G401 (cell line): ENCODE measurements around the gene ATG10. TPM values are rescaled to one million over a fixed set of nuclear protein-coding genes. Genes with fewer than 3 reads are reported as not detected.
"Not testable (repeated sequence)": the region's sequence is repeated elsewhere in the genome, so short reads cannot be mapped to it uniquely, and the experiment has no call there.

ENCODE experiments used
- DNase-seq: peaks from one replicate; pipeline ENCODE4 v3.0.0-alpha.2; 2015; ENCODE audit warnings: low spot score
- in situ Hi-C: cut with HindIII; loops from 2 replicates; pipeline ENCODE4 v1.10.0; 2016; ENCODE audit warnings: low sequenced_read_pairs, mixed read lengths
- total RNA-seq: library from RNA; depleted of rRNA; stranded (reverse); fragments of >200 nt; shearing (Covaris generic); gene quantifications from 2 replicates; pipeline ENCODE4 v1.2.3, GENCODE V29; 2014; rRNA removed

The ATG10 gene
- 16.1 and 29.3 TPM in 2 replicates for total RNA-seq

DNA sequence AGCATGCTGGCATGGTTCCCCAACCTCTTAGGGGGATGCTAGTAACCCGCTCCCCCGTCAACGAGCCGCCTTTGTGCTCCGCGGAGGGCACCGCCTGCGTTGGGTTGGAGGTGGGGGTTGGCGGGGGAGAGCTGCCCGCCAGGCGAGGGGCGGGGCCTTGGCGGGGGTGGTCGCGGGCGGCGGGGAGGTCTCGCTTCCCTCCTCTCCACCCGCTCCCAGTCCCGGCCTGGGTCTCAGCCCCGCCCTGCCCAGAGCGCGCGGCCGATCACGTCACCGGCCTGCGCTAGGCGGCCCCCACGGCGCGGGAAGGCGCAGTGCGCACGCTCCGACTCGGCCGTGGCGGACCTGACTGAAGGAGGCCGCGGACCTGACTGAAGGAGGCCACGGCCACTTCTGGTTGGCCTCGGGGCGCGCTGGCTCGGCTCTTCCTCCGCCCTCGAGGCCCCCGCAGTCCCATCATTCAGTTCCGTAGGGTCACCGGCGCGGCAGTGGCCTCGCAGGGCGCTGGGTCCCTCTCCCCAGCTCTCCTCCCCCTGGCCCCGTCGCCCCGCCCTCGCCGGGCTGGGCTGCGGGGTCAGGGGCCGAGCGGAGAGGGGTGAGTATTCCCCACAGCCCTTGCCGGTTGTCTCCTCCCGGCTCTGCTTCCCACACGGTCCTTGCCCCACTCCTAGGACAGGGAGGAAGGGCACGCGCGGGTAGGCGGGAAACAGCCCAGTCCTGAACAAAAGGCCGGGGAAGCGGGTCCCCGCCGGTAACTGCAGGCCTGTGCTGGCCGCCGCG, at the start of gene ATG10:
Gene ATG10, plus strand, starts transcription at position 312 of the 780 bp plus-strand sequence. CDS start 15,548 bp downstream, outside the sequence.
- DNase-seq = peak; percentile 92
- in situ Hi-C loops = no loop called here

DNA sequence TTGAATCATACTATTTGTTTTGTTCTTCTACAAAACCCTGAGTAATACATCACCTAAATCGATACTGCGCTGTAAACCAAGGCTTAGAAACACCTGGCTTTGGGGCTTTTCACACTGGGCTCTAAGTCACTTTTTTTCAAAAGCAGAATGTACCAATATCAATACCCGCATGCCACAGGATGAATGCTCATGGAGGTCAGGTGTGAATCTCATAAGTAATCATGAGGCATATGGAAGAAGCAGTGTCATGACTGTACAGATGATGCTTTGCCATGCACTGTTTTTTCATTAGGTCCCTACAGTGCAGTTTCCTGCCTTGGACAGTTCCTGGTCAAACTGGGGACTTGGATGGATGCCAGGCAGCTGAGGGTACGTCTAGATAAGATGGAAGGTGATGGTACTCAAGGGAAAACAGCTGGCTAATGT, 49.0 kb upstream of the ATG10 start:
- in situ Hi-C loops = no loop called here
- no peak for DNase-seq

DNA sequence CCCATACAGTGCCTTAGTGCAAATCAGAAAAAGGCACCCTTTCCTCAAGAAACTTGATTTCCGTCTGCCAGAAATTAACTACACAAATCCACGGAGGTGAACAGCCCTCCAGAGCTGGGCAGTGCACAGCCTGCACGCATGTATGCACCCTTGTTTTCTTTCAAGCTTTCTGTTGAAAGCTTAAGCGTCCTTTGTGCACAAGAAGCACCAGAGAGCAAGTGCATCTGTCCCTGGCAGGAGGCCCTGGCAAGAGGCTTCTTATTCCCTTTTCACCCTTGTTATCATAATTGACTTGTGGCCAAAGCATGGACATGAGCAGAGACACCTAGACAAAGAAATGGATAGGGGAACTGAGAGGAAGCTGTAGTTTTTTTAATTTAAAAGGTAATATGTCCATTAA, 47.4 kb upstream of the ATG10 start:
- in situ Hi-C loops = no loop called here

DNA sequence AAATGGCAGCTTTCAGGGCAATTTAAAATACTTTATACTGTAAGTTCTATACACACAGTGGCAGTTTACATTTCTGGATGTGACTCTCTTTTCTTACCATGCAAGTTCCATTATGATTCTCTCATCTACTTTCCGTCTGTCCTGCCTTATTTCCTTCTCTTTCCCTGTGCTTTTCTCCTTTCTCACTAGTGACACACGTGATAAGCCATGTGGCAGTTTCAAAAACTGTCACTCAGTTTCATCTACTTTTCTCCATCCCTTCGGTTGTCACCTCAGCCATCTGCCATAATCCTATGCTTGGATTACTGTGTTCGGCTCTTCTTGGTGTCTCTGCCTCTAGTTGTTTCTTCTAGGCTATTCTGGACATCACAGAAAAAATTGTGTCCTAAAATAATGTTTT, 46.8 kb upstream of the ATG10 start:
- peak; percentile 24 for DNase-seq
- in situ Hi-C loops = no loop called here

More for the DNA sequence above, 47.4 kb upstream of the ATG10 start:
- DNase-seq = peak; percentile 94

DNA sequence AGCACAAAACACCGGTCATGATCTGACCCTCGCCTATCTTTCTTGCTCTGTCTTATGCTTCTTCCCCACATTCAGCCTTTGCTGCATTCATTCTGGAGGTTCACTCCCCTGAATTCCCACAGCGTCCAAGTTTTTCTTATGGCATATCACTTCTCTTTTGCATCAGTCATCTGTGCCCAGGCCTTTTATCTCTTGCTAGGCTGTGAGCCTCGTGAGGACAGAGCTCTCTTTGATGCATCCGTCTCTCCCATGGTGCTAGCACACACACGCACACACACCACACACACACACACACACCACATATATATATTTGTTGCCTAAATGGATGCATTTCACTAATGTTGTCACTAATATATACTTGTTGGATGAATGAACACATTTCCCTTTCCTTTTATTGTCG, 45.8 kb upstream of the ATG10 start:
- in situ Hi-C loops = no loop called here
- DNase-seq = no peak

DNA sequence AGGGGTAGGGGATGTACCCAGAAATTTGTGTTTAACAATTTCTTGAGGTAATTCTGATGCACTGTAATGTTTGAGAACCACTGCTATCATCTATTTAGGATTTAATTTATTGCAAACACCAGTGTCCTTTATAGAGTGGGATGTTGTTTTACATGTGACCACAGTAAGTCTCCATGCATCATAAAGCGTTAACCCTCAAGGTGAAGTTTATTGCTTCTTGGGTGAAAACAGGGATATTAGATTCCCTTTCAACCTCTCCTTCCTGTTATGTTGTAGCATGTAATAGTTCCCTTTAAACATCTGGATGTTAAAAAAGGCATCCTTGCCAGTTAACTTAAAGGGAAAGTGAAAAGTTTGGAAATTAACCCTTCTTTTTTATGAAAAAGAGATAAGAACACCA, 35.8 kb upstream of the ATG10 start:
- no peak for DNase-seq
- in situ Hi-C loops = no loop called here

DNA sequence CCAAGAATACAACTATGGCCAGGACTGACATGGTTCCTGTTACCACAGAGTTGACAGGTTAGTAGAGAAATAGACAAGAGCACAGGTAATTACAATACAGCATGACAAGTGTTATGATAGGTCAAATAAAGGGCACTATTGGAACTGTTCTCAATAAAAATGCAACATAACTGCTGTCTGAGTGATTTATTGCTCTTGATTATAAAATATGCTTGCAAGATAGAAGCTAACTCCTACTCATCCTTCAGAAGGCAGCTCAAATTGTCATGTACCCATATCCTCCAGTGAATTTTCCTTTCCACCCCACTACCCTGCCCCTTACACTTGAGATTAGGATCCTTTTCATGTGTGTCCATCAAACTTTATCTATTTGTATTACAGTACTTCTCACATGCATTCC, 35.1 kb upstream of the ATG10 start:
- in situ Hi-C loops = no loop called here
- no peak for DNase-seq

DNA sequence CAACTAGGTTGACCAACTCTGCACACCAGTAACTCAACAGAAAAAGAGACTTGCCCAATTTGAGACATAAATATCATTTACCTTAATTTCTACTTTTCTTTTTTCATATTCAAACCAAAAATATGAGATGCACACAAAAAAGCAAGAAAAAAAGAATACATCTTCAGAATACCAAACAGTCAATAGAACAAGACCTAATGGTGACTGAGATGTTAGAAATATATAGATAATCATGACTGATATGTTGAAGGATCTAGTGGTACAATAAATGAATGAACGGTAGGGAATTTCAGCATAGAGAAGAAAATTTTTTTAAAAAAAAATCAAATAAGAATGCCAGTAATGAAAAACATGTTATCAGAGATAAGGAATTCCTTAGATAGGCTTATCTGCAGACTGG, 29.1 kb upstream of the ATG10 start:
- in situ Hi-C loops = no loop called here
- no peak for DNase-seq

DNA sequence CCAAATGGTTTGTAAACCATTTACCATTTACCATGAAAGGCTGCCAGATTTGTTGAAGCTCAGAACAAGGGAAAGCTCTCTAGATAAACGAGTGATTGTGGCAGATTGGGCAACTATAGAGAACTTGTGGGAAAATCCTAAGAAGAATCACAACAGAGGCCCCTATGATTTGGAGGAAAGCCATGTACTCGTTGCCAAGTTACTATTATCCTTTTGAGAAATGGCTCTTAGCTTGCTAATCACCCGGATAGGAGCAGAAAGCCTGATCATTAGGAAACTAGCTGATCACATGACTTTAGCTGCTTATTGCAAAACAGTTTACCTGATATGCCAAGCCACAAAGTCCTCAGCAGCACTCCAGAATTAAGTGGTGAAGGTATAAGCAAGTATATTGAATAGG, 23.5 kb upstream of the ATG10 start:
- DNase-seq = no peak
- in situ Hi-C loops = no loop called here

DNA sequence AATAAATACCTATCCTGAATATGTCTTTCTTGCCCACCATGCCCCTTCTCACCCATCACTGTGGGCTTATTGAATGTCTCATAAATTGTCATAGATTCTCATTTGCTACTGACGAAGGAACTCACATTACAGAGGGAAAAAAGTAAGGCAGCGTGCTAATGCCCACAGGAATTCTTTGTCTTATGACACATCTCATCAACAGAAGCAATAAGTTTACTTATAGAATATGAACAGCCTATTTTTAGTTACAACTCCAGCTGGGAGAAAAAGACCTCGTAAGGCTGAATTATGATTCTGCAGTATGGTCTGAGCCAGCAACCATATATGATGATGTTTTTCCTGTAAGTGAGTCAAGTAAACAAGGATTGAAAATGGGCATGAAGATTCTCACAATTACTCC, 22.4 kb upstream of the ATG10 start:
- no peak for DNase-seq

DNA sequence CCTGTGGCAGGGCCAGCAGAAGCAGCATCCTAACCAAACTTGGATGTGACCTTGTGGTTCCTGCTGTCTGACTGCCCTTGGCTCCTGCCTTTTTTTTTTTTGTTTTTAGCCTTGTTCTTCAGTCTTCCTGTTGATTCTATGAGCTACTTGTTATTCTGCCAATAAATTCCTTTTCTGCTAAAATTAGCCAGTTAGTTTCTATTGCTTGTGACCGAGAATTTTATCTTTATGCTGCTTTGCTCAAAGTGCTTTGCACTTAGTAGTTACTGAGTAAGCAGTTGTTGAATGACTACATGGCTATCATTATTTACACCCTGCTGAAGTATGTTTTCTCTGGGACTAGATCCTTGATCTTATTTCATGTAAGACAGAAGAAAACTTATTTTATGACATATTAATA, 20.8 kb upstream of the ATG10 start:
- DNase-seq = no peak
- in situ Hi-C loops = no loop called here

More for the DNA sequence above, 22.4 kb upstream of the ATG10 start:
- in situ Hi-C loops = no loop called here

DNA sequence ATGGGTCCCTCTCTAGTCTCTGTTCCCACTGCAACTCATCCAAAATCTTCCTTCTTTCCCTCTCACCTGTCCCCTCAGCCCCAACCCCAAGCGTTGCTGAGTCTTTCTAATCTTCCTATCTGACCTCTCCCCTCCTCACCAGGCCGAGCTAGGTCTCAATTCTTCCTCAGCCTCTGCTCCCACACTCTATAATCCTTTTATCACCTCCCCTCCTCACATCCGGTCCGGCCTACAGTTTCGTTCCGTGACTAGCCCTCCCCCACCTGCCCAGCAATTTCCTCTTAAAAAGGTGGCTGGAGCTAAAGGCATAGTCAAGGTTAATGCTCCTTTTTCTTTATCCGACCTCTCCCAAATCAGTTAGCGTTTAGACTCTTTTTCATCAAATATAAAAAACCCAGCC, 17.0 kb upstream of the ATG10 start:
- DNase-seq, in situ Hi-C loops: not testable (repeated sequence)

DNA sequence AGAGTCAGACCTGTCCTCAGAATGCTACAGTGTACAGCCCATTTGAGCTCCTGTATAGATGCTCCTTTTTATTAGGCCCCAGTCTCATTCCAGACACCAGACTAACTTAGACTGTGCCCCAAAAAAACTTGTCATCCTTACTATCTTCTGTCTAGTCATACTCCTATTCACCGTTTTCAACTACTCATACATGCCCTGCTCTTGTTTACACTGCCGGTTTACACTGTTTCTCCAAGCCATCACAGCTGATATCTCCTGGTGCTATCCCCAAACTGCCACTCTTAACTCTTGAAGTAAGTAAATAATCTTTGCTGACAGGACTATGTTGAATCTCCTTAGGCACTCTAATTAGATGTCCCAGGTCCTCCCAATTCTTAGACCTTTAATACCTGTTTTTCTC, 13.7 kb upstream of the ATG10 start:
- DNase-seq, in situ Hi-C loops: not testable (repeated sequence)

DNA sequence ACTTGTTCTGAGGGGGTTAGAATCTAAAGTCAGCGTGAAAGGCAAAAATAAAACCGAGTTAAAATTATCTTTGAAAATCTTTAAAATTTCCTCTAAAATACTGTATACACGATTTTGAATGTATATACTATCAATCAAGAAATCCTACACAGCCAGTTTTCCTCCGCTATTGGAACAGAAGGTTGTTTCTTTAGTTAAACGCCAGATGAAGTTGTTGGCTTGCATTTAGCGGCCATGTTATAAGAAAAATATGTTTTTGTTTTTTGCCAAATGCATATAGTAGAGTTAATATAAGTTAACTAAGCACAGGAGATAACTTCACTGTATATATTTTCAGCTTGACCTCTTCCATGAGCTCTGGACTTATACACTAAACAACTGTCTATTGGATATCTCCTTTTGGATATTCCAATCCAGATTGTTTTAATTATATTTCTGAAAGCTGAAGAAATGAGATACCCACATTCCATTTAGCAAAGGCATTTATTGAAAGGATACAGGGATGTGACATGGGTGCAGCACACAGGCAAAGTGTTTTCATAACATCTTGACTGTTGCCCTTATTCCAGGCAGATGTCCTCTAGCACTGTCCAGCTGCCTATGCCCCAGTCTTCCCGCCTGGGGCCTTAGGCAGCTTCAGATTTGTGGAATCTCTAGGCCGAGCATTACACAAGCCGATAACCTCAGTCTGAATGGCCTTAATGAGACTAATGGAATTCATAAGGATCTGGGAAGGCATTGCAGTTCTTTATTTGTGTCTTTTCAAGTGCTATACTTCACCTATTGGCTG, 10.0 kb upstream of the ATG10 start:
- no peak for DNase-seq

DNA sequence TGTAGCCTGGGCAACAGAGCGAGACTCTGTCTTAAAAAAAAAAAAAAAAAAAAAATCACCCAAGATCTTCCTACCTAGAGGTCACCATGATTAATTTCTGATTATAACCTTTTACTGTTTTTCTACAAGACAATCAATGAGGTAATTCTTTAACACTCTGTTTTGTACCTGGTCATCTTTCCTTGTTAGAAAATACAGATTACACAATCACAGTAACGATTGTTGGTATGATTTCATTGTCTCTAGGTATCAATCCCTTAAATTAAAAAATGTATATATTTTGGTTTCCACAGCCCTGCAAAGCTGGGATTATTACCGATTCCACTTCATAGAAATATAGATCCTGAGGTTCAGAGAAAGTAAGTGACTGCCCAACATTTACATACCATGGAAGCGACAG, 8.3 kb upstream of the ATG10 start:
- in situ Hi-C loops = no loop called here
- DNase-seq = no peak

More for the DNA sequence above, 10.0 kb upstream of the ATG10 start:
- in situ Hi-C loops = no loop called here

DNA sequence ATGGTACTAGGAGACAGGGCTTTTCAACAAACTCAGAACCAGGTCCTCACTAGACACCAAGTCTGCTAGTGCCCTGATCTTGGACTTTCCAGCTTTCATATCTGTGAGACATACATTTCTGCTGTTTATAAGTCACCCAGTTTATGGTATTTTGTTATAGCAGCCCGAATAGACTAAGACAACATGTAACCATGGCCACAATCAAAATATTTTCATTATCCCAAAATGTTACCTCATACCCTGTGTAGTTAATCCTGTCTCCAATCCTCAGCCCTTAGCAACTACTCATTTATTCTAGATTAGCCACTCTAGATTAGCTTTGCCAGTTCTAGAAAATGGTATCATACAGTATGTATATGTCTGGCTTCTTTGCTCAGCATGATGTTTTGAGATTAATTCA, 6.3 kb upstream of the ATG10 start:
- in situ Hi-C loops = no loop called here
- no peak for DNase-seq

DNA sequence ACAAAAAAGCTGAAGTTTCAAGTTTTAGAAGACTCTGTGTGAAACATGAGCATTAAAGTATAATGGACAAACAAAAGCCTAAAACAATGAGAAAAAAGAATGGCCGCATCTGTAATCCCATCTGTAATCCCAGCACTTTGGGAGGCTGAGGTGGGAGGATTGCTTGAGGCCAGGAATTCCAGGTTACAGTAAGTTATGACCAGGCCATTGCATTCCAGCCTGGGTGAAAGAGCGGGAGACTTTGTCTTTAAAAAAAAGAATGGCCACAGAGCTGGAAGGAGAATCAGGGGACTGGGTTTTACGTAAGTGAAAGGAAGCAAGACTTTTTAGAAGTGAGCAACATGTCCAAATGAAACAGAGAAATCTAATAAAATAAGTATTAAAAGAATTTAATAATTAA, 2.6 kb upstream of the ATG10 start:
- in situ Hi-C loops = no loop called here
- no peak for DNase-seq

DNA sequence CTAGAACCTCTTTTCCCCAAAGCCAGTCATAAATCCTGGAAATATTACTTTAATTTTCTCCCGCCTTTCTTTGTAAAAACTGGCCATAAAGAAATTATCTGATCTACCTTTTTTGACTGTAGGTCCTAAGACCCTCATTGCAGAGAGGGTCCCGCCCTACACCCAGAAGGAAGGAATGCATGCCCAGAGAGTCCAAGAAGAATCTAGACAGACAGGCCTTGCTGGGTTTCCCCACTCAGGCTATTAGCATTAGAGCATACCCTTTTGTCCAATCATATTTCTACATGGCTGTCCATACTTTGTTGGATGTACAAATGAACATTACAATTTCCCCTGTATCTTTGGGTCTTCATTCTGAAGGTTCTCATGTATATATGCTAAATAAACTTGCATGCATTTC, 1.9 kb upstream of the ATG10 start:
- DNase-seq = no peak
- in situ Hi-C loops = no loop called here

DNA sequence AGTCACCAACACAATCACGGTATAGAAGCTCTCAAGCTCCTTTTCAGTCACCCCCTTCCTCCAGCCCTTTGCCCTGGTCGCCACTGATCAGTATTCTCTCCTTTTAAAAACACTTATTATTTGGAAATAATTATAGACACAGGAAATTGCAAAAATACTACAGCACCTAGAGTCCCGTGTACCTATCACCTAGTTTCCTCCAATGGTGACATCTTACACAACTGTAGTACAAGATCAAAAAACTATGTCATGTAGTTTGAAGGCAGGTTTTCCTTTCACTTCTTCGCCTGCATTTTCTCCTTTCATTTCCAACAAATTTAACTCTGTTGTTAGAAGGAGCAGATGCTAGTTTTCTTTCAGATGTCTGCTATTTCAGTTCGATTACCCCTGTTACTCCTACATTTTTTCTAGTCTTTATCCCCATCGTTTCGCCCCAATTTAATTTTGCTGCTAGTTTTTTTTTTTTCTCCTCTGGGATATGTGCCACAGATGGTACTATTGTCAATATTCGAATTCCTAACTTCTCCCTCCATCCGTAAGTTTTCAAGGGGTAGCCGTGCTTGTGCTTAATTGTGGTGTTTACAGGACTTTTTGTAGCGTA, 612 bp upstream of the ATG10 start:
- in situ Hi-C loops = no loop called here
- DNase-seq = peak; percentile 60

DNA sequence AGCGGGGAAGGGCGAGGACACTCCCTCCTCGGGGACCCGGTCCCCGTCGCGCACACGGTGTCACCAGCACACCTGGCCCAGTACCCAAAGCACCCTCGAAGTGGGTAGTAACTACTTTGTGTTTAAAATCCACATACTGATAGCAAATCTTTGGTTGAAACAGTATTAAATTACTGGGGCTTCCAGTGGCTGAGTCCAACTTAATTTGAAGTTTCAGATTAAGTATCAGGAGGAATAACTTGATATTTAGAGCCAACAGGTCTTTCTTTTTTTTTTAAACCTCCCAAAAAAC, 615 bp downstream of the ATG10 start:
- in situ Hi-C loops = no loop called here
- DNase-seq = no peak
